WERI-Rb-1 (cell line): Measurements from ENCODE around the gene OGDH.

Experiments
- DNase-seq: peaks from one replicate; pipeline ENCODE4 v3.0.0-alpha.2; 2020
- H3K27ac ChIP-seq: fragments of 250-450 bp; sonication (Bioruptor Pico); 2 replicates; pipeline ENCODE4 v1.5.1; 2020; ENCODE audit warnings: mild to moderate bottlenecking, moderate library complexity
- H3K27me3 ChIP-seq: fragments of 250-450 bp; sonication (Bioruptor Pico); 2 replicates; pipeline ENCODE4 v1.5.1; 2021; ENCODE audit warnings: mild to moderate bottlenecking, low read depth, moderate library complexity; ENCODE audit not compliant: insufficient read depth, severe bottlenecking
- H3K36me3 ChIP-seq: fragments of 250-450 bp; sonication (Bioruptor Pico); 2 replicates; pipeline ENCODE4 v1.5.1; 2020; ENCODE audit warnings: mild to moderate bottlenecking, moderate library complexity
- H3K4me3 ChIP-seq: 2 replicates; pipeline ENCODE4 v1.5.1; 2011; ENCODE audit warnings: low read depth, mild to moderate bottlenecking, control low read depth, low read length
- H3K9me3 ChIP-seq: fragments of 250-450 bp; sonication (Bioruptor Pico); 2 replicates; pipeline ENCODE4 v1.5.1; 2021; ENCODE audit warnings: mild to moderate bottlenecking, moderate library complexity; ENCODE audit not compliant: severe bottlenecking
- CTCF ChIP-seq: IDR thresholded peaks from 2 replicates; pipeline ENCODE4 v1.5.1; 2011; ENCODE audit warnings: low read depth, mild to moderate bottlenecking, control low read depth, inconsistent platforms, low read length

OGDH gene

DNA sequence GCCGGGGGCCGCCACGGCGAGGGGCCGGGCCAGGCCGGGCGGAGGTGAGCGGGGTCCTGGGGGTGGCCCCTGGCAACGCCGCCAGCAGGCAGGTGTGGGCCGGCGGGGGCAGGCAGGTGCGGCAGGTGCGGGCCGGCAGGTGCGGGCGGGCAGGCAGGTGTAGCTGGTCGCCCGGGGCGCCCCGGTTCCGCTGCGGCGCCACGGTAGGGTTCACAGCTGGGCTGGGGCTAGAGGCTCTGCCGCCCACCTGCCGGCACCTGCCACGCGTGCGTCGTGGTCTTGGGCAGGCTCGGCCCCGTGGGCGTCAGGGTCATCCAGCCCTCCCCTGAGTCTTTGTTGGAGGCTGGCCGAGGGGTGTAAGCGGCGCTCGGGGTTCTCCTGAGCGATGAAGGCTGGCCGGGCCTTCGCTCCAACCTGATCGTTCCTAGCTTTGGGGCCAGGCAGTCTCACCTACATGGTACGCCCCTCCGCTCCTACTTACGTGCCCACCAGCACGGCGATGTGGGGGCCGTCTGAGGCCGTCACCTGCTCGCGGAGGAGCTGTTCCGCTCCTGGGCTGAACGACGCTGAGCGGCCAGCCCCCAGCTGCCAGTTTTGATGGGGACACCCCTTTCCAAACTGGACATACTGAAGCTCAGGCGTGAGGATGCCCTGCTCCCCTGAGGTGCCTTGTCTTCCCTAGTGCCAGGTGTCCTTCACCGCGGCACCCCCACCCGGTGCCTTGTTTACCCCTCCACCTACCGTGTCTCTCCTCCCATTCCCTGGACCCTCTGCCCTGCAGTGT is 142.7 kb downstream of the OGDH start:
- no peak for DNase-seq
- Histone ChIP-seq H3K27ac (peak overlapping the region; percentile 71), H3K4me3 (peak overlapping the region; percentile 92)

GRCh38 chr7:44749992-44750391 is 143.6 kb downstream of the OGDH start:
- Histone ChIP-seq H3K9me3 (no peaks in the 10 kb centered on the region), H3K27ac (no peak overlapping the region), H3K27me3 (no peaks in the 10 kb centered on the region), H3K36me3 (peaks cover 14% of the 10 kb centered on the region), H3K4me3 (no peak overlapping the region)
- DNase-seq: no peak
- no peak for TF ChIP-seq CTCF

More for the DNA sequence above, 142.7 kb downstream of the OGDH start:
- H3K9me3 ChIP-seq: no peaks in the 10 kb centered on the region
- peaks cover 14% of the 10 kb centered on the region for H3K36me3 ChIP-seq
- TF ChIP-seq CTCF: no peak
- H3K27me3 ChIP-seq: no peaks in the 10 kb centered on the region

GRCh38 chr7:44750424-44750823 is 144.0 kb downstream of the OGDH start:
- no peak for DNase-seq
- Histone ChIP-seq H3K4me3 (no peak overlapping the region), H3K36me3 (peaks cover 14% of the 10 kb centered on the region), H3K27me3 (no peaks in the 10 kb centered on the region), H3K9me3 (no peaks in the 10 kb centered on the region), H3K27ac (no peak overlapping the region)
- TF ChIP-seq CTCF: no peak

GRCh38 chr7:44750921-44751571 is 144.6 kb downstream of the OGDH start:
- Histone ChIP-seq H3K4me3 (no peak overlapping the region), H3K9me3 (no peaks in the 10 kb centered on the region), H3K36me3 (peaks cover 14% of the 10 kb centered on the region), H3K27ac (no peak overlapping the region), H3K27me3 (no peaks in the 10 kb centered on the region)
- no peak for TF ChIP-seq CTCF
- no peak for DNase-seq

DNA sequence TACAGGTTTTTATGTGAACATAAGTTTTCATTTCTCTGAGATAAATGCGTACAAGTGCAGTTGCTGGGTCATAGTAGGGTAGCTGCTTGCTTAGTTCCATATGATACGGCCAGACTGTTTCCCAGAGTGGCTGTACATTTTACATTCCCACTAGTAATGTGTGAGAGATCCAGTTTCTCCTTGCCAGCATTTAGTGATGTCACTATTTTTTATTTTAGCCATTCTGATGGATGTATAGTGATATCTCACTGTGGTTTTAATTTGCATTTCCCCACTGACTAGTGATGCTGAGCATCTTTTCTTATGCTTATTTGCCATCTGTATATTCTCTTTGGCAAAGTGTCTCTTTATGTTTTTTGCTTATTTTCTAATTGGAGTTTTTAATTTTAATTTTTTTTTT is 146.4 kb downstream of the OGDH start:
- no peaks in the 10 kb centered on the region for H3K27me3 ChIP-seq
- no peak for DNase-seq
- no peak overlapping the region for H3K4me3 ChIP-seq
- peaks cover 24% of the 10 kb centered on the region for H3K36me3 ChIP-seq
- no peaks in the 10 kb centered on the region for H3K9me3 ChIP-seq
- H3K27ac ChIP-seq: no peak overlapping the region
- TF ChIP-seq CTCF: no peak
